Glomerular endothelial cell (primary cell): Measurements from ENCODE around the gene OR5K3. TPM values are rescaled to one million over a fixed set of nuclear protein-coding genes. Genes with fewer than 3 reads are reported as not detected.
"Not testable (repeated sequence)": the region's sequence is repeated elsewhere in the genome, so short reads cannot be mapped to it uniquely, and the experiment has no call there.

ENCODE experiments used
- DNase-seq: peaks from one replicate; pipeline ENCODE4 v3.0.0-alpha.2; 2011; ENCODE audit warnings: low read depth, low spot score; ENCODE audit errors: extremely low read depth
- total RNA-seq: library from RNA; depleted of rRNA; stranded (reverse); fragments of >200 nt; gene quantifications from 2 replicates; pipeline ENCODE4 v1.2.3, GENCODE V29; 2015

OR5K3 gene, protein sequence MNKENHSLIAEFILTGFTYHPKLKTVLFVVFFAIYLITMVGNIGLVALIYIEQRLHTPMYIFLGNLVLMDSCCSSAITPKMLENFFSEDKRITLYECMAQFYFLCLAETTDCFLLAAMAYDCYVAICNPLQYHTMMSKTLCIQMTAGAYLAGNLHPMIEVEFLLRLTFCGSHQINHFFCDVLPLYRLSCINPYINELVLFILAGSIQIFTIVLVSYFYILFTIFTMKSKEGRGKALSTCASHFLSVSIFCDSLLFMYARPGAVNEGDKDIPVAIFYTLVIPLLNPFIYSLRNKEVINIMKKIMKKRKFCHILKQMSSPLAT
- total RNA-seq: not detected in 2 replicates

DNA sequence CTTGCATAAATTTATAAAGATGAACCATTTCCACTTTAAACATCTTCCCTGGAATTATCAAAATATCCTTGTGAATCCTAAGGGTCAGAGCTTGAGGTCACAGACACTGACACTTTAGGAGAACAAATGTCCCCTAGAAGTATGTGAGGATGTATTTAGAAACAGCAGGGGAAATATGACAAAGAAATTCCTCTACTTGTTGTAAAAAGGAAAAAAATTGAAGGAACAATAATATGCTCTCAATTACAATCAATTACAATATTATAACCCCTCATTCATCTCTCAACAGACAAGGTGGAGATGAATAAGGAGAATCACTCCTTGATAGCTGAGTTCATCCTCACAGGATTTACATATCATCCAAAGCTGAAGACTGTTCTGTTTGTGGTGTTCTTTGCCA lies at the start of gene OR5K3:
TSS of gene OR5K3 (plus strand) at position 301 of the 400 bp plus-strand sequence. CDS start at position 301, 0 bp downstream.
- no peak for DNase-seq

GRCh38 chr3:98341758-98342157 lies 48.7 kb upstream of the OR5K3 start:
- DNase-seq: no peak

DNA sequence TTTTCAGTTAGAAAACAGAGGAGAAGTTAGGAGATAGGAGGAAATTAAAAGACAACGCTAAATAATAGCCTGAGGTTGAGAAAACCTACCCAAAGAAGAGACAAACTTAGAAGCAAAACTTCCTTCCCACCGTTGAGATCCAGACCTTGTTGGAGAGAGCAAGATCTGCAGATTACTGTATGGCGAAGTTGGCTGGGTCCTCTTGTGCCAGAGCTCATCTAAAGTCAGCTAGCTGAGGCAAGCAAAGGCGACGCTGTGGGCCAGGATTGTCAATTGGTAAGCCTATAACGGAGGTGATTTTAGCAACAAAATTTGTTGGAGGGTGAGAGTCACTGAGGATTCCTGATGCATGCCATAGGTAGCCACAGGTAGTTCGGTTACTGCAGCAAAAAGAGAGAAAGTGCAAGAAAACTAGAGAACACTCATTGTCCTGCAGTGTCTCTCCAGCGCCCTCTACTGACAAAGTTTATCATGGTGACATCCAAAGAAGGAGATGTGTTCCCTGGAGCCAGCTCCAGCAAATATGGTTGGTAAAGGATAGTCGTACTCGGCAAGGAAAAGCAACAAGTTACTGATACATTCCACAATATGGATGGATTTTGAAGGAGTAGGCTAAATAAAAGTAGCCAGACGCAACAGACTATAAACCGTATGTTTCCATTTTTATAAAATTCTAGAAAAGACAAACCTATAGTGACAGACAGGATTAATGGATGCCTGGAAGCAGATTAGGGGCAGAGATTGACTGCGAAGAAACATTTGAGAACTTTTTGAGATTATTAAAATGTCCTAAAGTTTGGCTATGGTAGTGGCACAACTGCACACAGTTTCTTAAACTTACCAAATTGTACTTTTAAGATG lies 46.6 kb upstream of the OR5K3 start:
- peak; percentile 12 for DNase-seq

- DNase-seq: no peak
These were observed 40.4 kb upstream of the OR5K3 start for GRCh38 chr3:98350082-98350481.

- no peak for DNase-seq
These were observed 36.9 kb upstream of the OR5K3 start, which contains the start of gene OR5K4 for GRCh38 chr3:98353554-98353953. Gene OR5K4 (plus strand): TSS chr3:98353854. CDS start chr3:98353854, 0 bp downstream.

GRCh38 chr3:98359250-98359649 lies 31.2 kb upstream of the OR5K3 start:
- DNase-seq: no peak

DNA sequence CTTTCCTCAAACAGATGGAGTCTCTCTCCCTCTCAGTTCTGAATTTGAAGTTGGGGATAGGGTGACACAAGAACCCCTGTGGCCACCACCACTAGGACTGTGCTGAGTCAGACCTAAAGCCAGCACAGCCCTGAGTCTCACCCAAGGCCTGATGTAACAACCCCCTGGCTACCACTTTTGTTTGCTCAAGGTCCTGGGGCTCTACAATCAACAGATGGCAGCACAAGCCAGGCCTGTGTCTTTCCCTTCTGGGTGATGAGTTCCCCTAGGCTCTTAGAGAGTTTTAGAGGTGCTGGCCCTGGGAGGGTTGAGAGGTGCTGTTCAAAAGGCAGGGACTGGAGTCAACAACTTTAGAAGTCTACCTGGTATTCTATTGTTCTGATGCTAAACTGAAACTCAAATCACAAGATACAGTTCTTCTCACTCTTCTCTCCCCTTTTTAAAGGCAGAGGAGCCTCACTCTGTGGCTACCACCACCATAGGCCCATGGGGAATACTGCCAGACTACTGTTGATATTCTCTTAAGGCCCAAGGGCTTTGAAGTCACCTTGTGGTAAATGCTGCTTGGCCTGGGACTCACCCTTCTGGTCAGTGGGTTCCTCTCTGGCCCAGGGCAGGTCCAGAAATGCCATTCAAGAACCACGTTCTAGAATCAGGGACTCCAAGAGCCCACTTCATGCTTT lies 30.3 kb upstream of the OR5K3 start:
- DNase-seq: no peak

DNA sequence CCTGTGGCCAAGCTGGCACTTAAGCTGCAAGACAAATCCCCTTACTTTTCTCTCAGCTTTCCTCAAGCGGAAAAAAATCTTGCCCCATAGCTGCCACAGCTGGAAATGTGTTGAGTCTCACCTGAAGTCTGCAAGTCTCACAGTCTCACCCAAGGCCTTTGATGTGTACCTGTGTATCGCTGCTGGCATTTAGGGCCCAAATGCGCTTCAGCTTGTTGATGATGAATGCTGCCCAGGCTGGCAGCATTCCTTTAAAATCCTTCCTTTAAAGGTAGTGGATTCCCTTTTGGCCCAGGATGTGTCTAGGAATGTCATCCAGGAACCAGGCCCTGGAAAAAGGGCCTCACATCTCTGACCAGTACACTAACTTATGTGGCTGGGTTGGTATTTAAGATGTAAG lies 29.8 kb upstream of the OR5K3 start:
- no peak for DNase-seq

DNA sequence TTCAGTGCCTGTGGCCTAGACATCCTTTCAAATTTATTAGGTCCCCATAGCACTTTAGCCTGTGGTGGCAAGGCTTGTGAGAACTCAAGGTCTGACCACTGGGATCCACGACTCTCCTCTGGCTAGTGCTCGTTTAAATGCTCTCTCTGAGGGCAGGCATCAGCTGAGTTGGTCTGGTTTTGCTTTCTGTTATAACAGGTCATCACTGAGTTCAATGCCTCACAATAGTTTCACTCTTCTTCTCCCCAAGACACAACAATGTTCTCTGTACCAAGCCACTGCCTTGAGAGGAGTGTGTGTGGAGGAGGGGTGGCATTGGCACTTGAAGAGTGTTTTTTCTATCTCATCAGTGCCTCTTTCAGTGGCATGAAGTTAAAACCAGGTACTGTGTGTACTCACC lies 29.2 kb upstream of the OR5K3 start:
- DNase-seq: no peak

DNA sequence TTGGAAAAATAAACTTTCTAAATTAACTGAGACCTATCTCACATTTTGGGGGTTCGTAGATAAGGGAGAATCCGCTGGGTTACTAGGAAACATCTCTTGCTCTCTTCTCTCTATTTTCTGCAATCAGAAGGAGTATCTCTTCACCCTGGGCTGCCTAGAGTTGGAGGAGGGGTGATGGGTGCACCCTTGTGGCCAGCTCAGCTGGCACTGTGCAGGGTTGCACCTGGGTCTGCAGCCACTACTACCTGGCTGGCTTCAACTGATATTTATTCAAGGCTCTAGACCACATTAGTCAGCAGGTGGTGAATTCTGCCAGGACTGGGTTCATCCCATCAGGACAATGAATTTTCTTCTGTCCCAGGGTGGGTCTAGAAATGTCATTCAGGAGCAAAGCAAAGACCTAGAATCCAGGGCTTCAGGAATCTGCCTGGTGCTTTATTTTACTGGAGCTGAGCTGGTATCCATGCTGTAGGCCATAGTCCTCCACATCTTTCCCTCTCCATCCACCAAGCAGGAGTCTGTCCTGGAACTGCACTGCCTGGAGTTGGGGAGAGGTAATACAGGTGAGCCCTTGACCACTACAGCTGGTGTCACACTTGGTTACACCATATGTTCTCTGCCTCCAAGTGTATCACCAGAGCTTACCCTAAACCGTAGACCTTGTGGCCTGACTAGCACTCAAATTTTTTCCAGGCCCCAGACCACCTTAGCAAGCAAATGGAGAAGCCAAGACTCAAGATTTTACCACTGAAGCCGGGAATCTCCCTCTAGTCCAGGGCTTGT lies 22.8 kb upstream of the OR5K3 start:
- DNase-seq: no peak

DNA sequence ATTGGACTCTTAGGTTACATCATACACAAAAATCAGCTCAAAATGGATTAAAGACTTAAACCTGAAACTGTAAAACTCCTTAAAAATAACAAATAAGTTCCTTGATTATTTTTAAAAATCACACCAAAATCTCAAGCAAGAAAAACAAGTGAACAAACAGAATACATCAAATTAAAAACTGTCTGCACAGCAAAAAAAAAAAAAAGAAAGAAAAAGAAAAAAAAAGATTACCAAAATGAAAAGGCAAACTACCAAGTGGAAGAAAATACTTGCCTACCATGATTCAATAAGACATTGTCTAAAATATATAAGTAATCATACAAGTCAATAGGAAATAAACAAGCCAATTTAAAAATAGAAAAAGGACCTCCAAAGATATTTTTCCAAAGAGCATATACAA lies 19.3 kb upstream of the OR5K3 start:
- no peak for DNase-seq

DNA sequence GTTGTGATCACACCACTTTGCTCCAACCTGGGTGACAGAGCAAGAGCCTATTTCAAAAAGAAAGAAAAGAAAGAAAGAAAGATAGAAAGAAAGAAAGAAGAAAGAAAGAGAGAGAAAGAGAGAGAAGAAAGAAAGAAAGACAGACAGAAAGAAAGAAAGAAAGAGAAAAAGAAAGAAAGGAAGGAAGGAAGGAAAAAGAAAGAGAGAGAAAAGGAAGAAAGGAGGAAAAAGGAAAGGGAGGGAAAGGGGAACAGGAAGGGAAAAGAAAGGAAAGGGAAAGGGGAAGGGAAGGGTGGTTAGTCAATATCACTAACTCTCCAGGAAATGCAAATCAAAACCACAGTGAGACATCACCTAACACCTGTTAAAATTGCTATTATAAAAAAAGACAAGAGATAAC lies 18.6 kb upstream of the OR5K3 start:
- no peak for DNase-seq

- DNase-seq: no peak
These were observed 18.0 kb upstream of the OR5K3 start for GRCh38 chr3:98372445-98372844.

GRCh38 chr3:98376631-98377030 lies 13.8 kb upstream of the OR5K3 start:
- no peak for DNase-seq

DNA sequence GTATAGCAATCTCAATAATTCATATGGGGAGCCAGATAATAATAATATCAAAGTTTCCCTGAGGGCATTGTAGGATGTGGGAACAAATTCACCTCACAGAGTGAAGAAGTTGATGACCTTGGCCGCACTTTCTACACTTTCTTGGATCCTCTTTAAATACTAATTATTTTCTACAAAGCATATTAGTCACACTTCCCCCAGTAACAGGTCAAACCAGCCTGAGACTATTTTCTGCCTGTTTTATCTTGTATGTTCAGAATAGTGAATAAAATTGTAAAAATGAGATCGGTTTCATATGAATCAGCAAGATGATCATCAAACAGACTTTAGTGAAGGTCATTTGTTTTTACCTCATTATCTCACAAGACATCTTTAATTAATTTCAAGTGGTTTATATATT lies 2.3 kb upstream of the OR5K3 start:
- DNase-seq: no peak

DNA sequence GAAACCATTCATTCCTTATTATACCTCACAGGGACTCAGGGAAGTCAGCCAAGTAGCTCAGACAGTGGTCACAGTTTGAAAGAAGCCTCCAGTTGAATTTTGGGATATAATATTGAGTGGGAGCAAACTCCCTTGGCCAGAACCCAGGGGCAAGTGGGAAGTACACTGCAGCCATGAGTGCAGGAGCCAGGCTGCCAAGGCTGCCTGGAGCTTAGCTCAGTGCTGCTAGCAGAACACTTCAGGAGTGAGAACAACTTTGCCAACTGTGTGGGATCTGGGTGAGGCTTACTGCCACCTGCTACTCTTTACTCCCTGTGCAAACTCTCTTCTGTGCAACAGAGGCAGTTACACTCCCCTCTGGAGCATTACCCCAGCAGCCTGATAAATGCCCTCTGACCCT lies 4.6 kb downstream of the OR5K3 start:
- no peak for DNase-seq

DNA sequence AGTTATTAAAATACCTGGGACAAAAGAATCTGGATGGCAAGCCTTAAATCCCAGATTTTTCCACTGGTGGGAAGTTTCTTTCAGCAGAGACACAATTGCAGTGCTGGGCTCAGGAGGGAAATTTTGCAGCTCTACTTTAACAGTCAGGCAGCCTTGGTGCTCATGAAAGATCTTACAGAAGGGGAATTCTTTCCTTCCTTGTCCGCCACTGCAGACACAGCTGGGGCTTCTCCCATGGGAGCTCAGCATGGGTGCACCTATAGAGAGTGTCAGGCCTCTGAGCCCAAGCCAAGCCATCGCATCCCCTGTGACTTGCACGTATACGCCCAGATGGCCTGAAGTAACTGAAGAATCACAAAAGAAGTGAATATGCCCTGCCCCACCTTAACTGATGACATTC lies 6.0 kb downstream of the OR5K3 start:
- DNase-seq: not testable (repeated sequence)

- no peak for DNase-seq
These were observed 8.0 kb downstream of the OR5K3 start for GRCh38 chr3:98398513-98398912.

DNA sequence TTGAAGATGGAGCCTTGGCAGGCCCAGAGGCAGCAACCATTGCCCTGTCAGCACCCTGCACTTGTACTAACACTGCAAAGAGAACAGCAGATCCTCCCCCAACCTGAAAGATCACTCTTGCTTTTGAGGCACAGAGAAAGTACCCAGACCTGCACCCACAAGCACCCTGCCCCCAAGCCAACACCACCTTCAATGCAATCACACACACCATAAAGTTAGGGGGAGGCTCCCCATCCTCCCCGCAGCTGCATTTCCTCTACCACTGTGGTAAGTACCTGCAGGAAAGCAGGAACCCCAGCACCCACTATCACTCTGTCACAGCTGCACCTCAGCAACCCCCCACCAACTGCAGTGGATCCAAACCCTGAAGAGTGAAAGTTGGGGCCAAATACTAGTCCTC lies 12.0 kb downstream of the OR5K3 start:
- no peak for DNase-seq

GRCh38 chr3:98404010-98404409 lies 13.5 kb downstream of the OR5K3 start:
- DNase-seq: no peak

GRCh38 chr3:98406034-98406433 lies 15.6 kb downstream of the OR5K3 start:
- DNase-seq: no peak
